Uterus (tissue), 4 donors: ENCODE data around the gene CGB1. TPM values are rescaled to one million over a fixed set of nuclear protein-coding genes. Genes with fewer than 3 reads are reported as not detected.

Source experiments
- DNase-seq, 2 donors: peaks; one replicate each; pipeline ENCODE4 v3.0.0-alpha.2; 2019 to 2020
- H3K27ac ChIP-seq, 2 donors: fragments of 200-600 bp; sonication (generic); 1 replicate in 1 of 2; 2 replicates in 1 of 2; pipeline ENCODE4 v1.5.1; 2016 to 2018
- H3K27me3 ChIP-seq, 2 donors: fragments of 200-600 bp; sonication (generic); one replicate each; pipeline ENCODE4 v1.5.1; 2018 to 2019; ENCODE audit warnings: control low read depth in 1 of 2
- H3K36me3 ChIP-seq, 2 donors: fragments of 200-600 bp; sonication (generic); one replicate each; pipeline ENCODE4 v1.5.1; 2019; ENCODE audit warnings: control low read depth in 1 of 2
- H3K4me1 ChIP-seq, 2 donors: fragments of 200-600 bp; sonication (generic); one replicate each; pipeline ENCODE4 v1.5.1; 2018 to 2019; ENCODE audit warnings: control low read depth in 1 of 2
- H3K4me3 ChIP-seq, 2 donors: fragments of 200-600 bp; sonication (generic); 1 replicate in 1 of 2; 2 replicates in 1 of 2; pipeline ENCODE4 v1.5.1; 2018 to 2019; ENCODE audit warnings: mild to moderate bottlenecking in 1 of 2
- H3K9me3 ChIP-seq, 2 donors: fragments of 200-600 bp; sonication (generic); one replicate each; pipeline ENCODE4 v1.5.1; 2019; ENCODE audit warnings: control low read depth in 1 of 2
- POLR2A ChIP-seq, 2 donors: fragments of 450-650 bp; IDR thresholded peaks; one replicate each; pipeline ENCODE4 v1.6.1; 2016; ENCODE audit warnings: antibody characterized with exemption in 2 of 2, mild to moderate bottlenecking in 1 of 2, moderate library complexity in 1 of 2
- intact Hi-C: fragments of 100-400 bp; cut with DNase I; formaldehyde crosslinking; loops from one replicate; pipeline ENCODE4 v1.15.1; 2023; ENCODE audit warnings: low total_unique reads
- microRNA-seq: library from miRNA; unstranded; fragments of <30 nt; microRNA quantifications from one replicate; pipeline ENCODE4, GENCODE V29; 2016; ENCODE audit warnings: borderline microRNAs expressed, borderline replicate concordance
- small RNA-seq: library from RNA; depleted of rRNA; stranded (forward); fragments of <200 nt; gene quantifications from one replicate; pipeline ENCODE3, GENCODE V24; 2016
- total RNA-seq, 4 donors: library from RNA; depleted of rRNA in 3 of 4; stranded (reverse); fragments of >200 nt in 3 of 4; gene quantifications; one replicate each; pipeline versions ENCODE4 v1.1.0 to v1.2.4, GENCODE V29; 2014 to 2023
- TF ChIP-seq, protein P1 (sequence below), 4 experiments: fragments of 200-600 bp in 2 of 4; fragments of 450-650 bp in 2 of 4; sonication (generic) in 2 of 4; IDR thresholded peaks; one replicate each; pipeline ENCODE4 v1.5.1; 2016 to 2019; ENCODE audit warnings: antibody characterized with exemption in 4 of 4, mild to moderate bottlenecking in 2 of 4, moderate library complexity in 1 of 4
- donor health status: DM: yes; HTN: yes; CAD: no.

CGB1 gene
- total RNA-seq, 4 donors from 2014 or later: not detected

DNA sequence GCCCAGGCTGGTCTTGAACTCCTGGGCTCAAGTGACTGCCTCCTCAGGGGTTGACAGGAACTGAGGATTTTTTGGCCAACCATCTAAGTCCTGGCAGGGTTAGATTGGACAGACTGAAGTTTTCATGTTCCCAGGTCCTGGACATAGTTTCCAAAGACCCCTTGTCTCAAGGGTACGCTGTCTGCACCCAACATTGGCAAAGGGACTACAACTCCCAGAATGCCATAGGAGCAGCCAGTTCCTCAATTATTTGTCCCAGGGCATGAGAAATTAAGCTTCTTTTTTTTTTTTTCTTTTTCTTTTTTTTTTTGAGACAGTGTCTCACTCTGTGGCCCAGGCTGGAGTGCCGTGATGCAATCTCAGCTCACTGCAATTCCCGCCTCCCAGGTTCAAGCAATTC, 50.5 kb downstream of the CGB1 start:
- no peaks in the 10 kb centered on the region for H3K27me3 ChIP-seq
- TF ChIP-seq, protein P1, sequence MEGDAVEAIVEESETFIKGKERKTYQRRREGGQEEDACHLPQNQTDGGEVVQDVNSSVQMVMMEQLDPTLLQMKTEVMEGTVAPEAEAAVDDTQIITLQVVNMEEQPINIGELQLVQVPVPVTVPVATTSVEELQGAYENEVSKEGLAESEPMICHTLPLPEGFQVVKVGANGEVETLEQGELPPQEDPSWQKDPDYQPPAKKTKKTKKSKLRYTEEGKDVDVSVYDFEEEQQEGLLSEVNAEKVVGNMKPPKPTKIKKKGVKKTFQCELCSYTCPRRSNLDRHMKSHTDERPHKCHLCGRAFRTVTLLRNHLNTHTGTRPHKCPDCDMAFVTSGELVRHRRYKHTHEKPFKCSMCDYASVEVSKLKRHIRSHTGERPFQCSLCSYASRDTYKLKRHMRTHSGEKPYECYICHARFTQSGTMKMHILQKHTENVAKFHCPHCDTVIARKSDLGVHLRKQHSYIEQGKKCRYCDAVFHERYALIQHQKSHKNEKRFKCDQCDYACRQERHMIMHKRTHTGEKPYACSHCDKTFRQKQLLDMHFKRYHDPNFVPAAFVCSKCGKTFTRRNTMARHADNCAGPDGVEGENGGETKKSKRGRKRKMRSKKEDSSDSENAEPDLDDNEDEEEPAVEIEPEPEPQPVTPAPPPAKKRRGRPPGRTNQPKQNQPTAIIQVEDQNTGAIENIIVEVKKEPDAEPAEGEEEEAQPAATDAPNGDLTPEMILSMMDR (IDR thresholded peaks at IDR 0.05): no peak
- no peak for TF ChIP-seq POLR2A (IDR thresholded peaks at IDR 0.05)
- peaks cover 0 to 8% of the 10 kb centered on the region in 2 donors for H3K4me1 ChIP-seq
- H3K27ac ChIP-seq: no peak overlapping the region
- no peaks in the 10 kb centered on the region for H3K9me3 ChIP-seq
- DNase-seq: no peak
- intact Hi-C loops: no loop called here
- H3K36me3 ChIP-seq: no peaks in the 10 kb centered on the region
- no peak overlapping the region for H3K4me3 ChIP-seq

DNA sequence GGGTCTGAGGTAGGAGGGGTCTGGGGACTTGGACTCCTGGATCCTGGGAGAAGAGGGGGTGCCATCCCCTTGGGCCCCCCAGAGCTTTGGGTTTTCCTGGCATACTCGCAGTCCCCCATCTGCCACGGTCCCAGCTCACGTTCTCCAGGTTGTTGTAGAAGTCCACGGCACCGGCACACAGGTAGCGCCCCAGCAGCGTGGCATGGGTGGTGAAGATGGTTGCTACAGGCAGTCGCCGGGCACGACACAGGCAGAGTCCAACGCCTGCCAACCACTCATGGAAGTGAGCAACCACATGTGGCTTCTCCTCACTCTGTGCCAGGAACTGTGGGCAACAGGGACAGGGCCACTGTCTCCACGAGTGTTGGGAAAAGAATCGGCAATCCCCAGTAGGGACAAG, 51.0 kb downstream of the CGB1 start:
- Histone ChIP-seq H3K4me1 (peaks cover 0 to 3% of the 10 kb centered on the region in 2 donors), H3K27me3 (no peaks in the 10 kb centered on the region), H3K9me3 (no peaks in the 10 kb centered on the region), H3K4me3 (no peak overlapping the region), H3K36me3 (no peaks in the 10 kb centered on the region), H3K27ac (no peak overlapping the region)
- TF ChIP-seq POLR2A (IDR thresholded peaks at IDR 0.05): no peak
- TF ChIP-seq, protein P1 (IDR thresholded peaks at IDR 0.05): no peak
- DNase-seq: no peak
- intact Hi-C loops: no loop called here

Small RNAs within 50 kb of the gene (microRNA-seq; reads per million reads assigned to microRNA genes)
- not detected for gene MIR6798

Small RNAs within 50 kb of the gene (small RNA-seq; reads per million reads assigned to genes)
- gene MIR6798 (not detected), gene RN7SL708P (not detected)

Other genes with a start within 250 kb of the CGB1 start
- gene BCAT2, start 225.9 kb downstream of the CGB1 start, total RNA-seq: 10 to 100 TPM in 3 of 4 donors, 1 to 10 TPM in 1; 9.2 to 54.3 (median 24.6) TPM
- 10 to 100 TPM in 1 of 4 donors, 1 to 10 TPM in 3; 5.6 to 31.9 (median 8.7) TPM for gene HSD17B14, start 200.4 kb downstream of the CGB1 start, total RNA-seq
- 10 to 100 TPM in 2 of 4 donors, 1 to 10 TPM in 2; 1.3 to 60.4 (median 10.4) TPM for gene PLEKHA4, start 168.3 kb downstream of the CGB1 start, total RNA-seq
- 10 to 100 TPM; 28.6 to 53.0 (median 30.9) TPM for gene PPP1R15A, start 164.5 kb downstream of the CGB1 start, total RNA-seq
- gene TULP2, start 138.2 kb downstream of the CGB1 start, total RNA-seq: under 1 TPM in 2 of 4 donors, not detected in 2; 0.14 to 0.70 TPM
- 100 to 1,000 TPM in 3 of 4 donors, 10 to 100 TPM in 1; 98.5 to 211 (median 173) TPM for gene NUCB1, start 136.6 kb downstream of the CGB1 start, total RNA-seq
- under 1 TPM in 2 of 4 donors, not detected in 2; 0.41 to 0.95 TPM for gene DHDH, start 103.2 kb downstream of the CGB1 start, total RNA-seq
- 10 to 100 TPM; 16.5 to 84.5 (median 39.5) TPM for gene BAX, start 82.0 kb downstream of the CGB1 start, total RNA-seq
- gene FTL, start 71.6 kb downstream of the CGB1 start, total RNA-seq: 1,000 to 10,000 TPM in 3 of 4 donors, 100 to 1,000 TPM in 1; 472 to 2,968 (median 1,570) TPM
- gene GYS1, start 43.6 kb downstream of the CGB1 start, total RNA-seq: 10 to 100 TPM in 3 of 4 donors, 1 to 10 TPM in 1; 4.9 to 39.8 (median 16.6) TPM
- gene RUVBL2, start 43.0 kb downstream of the CGB1 start, total RNA-seq: 100 to 1,000 TPM in 1 of 4 donors, 10 to 100 TPM in 3; 51.9 to 109 (median 77.7) TPM
- not detected for gene LHB, start 19.8 kb downstream of the CGB1 start, total RNA-seq
- not detected for gene CGB3, start 12.6 kb downstream of the CGB1 start, total RNA-seq
- gene CGB2, start 5.0 kb downstream of the CGB1 start, total RNA-seq: not detected
- not detected for gene CGB5, start 7.0 kb upstream of the CGB1 start, total RNA-seq
- not detected for gene CGB8, start 12.2 kb upstream of the CGB1 start, total RNA-seq
- gene CGB7, start 20.9 kb upstream of the CGB1 start, total RNA-seq: not detected
- gene NTF4, start 27.9 kb upstream of the CGB1 start, total RNA-seq: 1 to 10 TPM in 1 of 4 donors, under 1 TPM in 1, not detected in 2; 0.64 to 2.2 TPM
- gene KCNA7, start 35.8 kb upstream of the CGB1 start, total RNA-seq: not detected
- 100 to 1,000 TPM; 196 to 462 (median 289) TPM for gene SNRNP70, start 48.6 kb upstream of the CGB1 start, total RNA-seq
- 10 to 100 TPM in 1 of 4 donors, 1 to 10 TPM in 2, not detected in 1; 5.1 to 15.2 (median 5.7) TPM for gene LIN7B, start 77.5 kb upstream of the CGB1 start, total RNA-seq
- gene C19orf73, start 82.2 kb upstream of the CGB1 start, total RNA-seq: not detected
- 1 to 10 TPM in 2 of 4 donors, under 1 TPM in 1, not detected in 1; 0.51 to 8.3 (median 7.4) TPM for gene PPFIA3, start 82.6 kb upstream of the CGB1 start, total RNA-seq
- 10 to 100 TPM in 1 of 4 donors, 1 to 10 TPM in 2, under 1 TPM in 1; 0.51 to 13.5 (median 6.6) TPM for gene HRC, start 118.5 kb upstream of the CGB1 start, total RNA-seq
- 10 to 100 TPM in 3 of 4 donors, 1 to 10 TPM in 1; 9.7 to 28.7 (median 15.4) TPM for gene TRPM4, start 120.9 kb upstream of the CGB1 start, total RNA-seq